ENCODE data around the gene PSMB7. TPM values are rescaled to one million over a fixed set of nuclear protein-coding genes. Genes with fewer than 3 reads are reported as not detected.

Gene PSMB7
- total RNA-seq, 1 experiment from 2014 or later: 264 TPM

- ChIA-PET POLR2A (no interaction called here), CTCF (no interaction called here)
- intact Hi-C loops (cut with micrococcal nuclease): no loop called here
- peaks cover 56% of the 10 kb centered on the region for H3K36me3 Mint-ChIP-seq (ENCODE audit: insufficient read depth, unreplicated experiment)
- TF ChIP-seq, protein P1, sequence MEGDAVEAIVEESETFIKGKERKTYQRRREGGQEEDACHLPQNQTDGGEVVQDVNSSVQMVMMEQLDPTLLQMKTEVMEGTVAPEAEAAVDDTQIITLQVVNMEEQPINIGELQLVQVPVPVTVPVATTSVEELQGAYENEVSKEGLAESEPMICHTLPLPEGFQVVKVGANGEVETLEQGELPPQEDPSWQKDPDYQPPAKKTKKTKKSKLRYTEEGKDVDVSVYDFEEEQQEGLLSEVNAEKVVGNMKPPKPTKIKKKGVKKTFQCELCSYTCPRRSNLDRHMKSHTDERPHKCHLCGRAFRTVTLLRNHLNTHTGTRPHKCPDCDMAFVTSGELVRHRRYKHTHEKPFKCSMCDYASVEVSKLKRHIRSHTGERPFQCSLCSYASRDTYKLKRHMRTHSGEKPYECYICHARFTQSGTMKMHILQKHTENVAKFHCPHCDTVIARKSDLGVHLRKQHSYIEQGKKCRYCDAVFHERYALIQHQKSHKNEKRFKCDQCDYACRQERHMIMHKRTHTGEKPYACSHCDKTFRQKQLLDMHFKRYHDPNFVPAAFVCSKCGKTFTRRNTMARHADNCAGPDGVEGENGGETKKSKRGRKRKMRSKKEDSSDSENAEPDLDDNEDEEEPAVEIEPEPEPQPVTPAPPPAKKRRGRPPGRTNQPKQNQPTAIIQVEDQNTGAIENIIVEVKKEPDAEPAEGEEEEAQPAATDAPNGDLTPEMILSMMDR (IDR thresholded peaks at IDR 0.05; ENCODE audit: unreplicated experiment): no peak
- peaks cover 11% of the 10 kb centered on the region for H3K4me1 Mint-ChIP-seq (ENCODE audit: insufficient read depth, unreplicated experiment)
- H3K27me3 Mint-ChIP-seq (ENCODE audit: insufficient read depth, unreplicated experiment): no peaks in the 10 kb centered on the region
- H3K27ac Mint-ChIP-seq (ENCODE audit: low read depth, unreplicated experiment): peak overlapping the region; percentile 12
- H3K4me3 Mint-ChIP-seq (ENCODE audit: unreplicated experiment): no peak overlapping the region
- no peaks in the 10 kb centered on the region for H3K9me3 Mint-ChIP-seq (ENCODE audit: unreplicated experiment)
- DNase-seq (ENCODE audit: unreplicated experiment): no peak
- no TSS peak for BruUV-seq (replicated peaks)
Measured at GRCh38 chr9:124355941-124356744, 59.1 kb downstream of the PSMB7 start.

GRCh38 chr9:124355039-124355940, 60.0 kb downstream of the PSMB7 start:
- no peak overlapping the region for H3K27ac Mint-ChIP-seq (ENCODE audit: low read depth, unreplicated experiment)
- POLR2A ChIA-PET: no interaction called here
- H3K27me3 Mint-ChIP-seq (ENCODE audit: insufficient read depth, unreplicated experiment): no peaks in the 10 kb centered on the region
- H3K4me1 Mint-ChIP-seq (ENCODE audit: insufficient read depth, unreplicated experiment): peaks cover 11% of the 10 kb centered on the region
- peaks cover 64% of the 10 kb centered on the region for H3K36me3 Mint-ChIP-seq (ENCODE audit: insufficient read depth, unreplicated experiment)
- H3K4me3 Mint-ChIP-seq (ENCODE audit: unreplicated experiment): no peak overlapping the region
- CTCF ChIA-PET: no interaction called here
- no TSS peak for BruUV-seq (replicated peaks)
- TF ChIP-seq, protein P1 (IDR thresholded peaks at IDR 0.05; ENCODE audit: unreplicated experiment): no peak
- intact Hi-C loops (cut with micrococcal nuclease): no loop called here
- H3K9me3 Mint-ChIP-seq (ENCODE audit: unreplicated experiment): no peaks in the 10 kb centered on the region
- no peak for DNase-seq (ENCODE audit: unreplicated experiment)

DNA sequence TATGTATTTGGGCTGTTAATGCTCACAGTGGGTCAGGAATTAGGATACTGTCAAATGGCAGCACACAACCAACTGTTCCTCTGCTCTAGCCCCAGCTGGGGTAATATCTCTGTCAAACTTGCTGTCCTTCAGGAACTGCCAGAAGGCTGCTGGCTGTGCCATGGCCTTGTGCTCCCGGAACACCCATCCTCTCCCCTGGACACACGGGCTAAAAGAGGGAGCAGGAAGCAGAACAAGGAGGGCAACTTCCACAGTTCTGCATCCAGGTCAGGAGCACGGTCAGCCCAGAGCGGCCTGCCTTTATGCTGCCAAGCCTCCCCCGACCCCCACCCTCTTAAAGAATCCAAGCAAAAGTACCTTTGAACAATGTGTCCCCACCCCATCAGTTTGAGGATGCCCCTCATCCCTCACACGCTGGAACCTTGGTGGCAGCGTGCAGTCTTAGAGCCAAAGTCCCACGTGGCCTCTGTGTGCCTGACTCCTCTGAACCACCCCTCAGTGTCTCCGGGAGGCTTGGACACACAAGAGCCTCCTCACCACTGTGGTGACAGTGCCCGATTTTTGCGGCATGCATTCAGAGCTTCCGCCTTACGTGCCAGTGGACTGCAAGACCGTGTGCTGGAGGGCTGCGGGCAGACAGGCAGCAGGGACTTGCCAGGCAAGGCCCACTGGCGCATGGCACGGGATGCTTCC, 60.8 kb downstream of the PSMB7 start:
- no peak overlapping the region for H3K27ac Mint-ChIP-seq (ENCODE audit: low read depth, unreplicated experiment)

More for the DNA sequence above, 60.8 kb downstream of the PSMB7 start:
- H3K27me3 Mint-ChIP-seq (ENCODE audit: insufficient read depth, unreplicated experiment): no peaks in the 10 kb centered on the region
- no peak overlapping the region for H3K4me3 Mint-ChIP-seq (ENCODE audit: unreplicated experiment)
- no TSS peak for BruUV-seq (replicated peaks)
- TF ChIP-seq, protein P1 (IDR thresholded peaks at IDR 0.05; ENCODE audit: unreplicated experiment): no peak
- ChIA-PET POLR2A (no interaction called here), CTCF (no interaction called here)
- H3K4me1 Mint-ChIP-seq (ENCODE audit: insufficient read depth, unreplicated experiment): peaks cover 6% of the 10 kb centered on the region
- DNase-seq (ENCODE audit: unreplicated experiment): no peak
- peaks cover 72% of the 10 kb centered on the region for H3K36me3 Mint-ChIP-seq (ENCODE audit: insufficient read depth, unreplicated experiment)
- intact Hi-C loops (cut with micrococcal nuclease): no loop called here
- no peaks in the 10 kb centered on the region for H3K9me3 Mint-ChIP-seq (ENCODE audit: unreplicated experiment)

Data from MCF 10A (cell line).